Right forelimb (tissue), 1 donor: Measurements from ENCODE around the gene IFNLR1.

Experiments used
- DNase-seq: peaks from one replicate; pipeline ENCODE4 v3.0.0-alpha.2; 2018

The IFNLR1 gene

GRCh38 chr1:24205345-24206082 is 18.4 kb upstream of the IFNLR1 start:
- DNase-seq: no peak

GRCh38 chr1:24204116-24204515 is 17.0 kb upstream of the IFNLR1 start:
- no peak for DNase-seq

GRCh38 chr1:24203404-24203803 is 16.3 kb upstream of the IFNLR1 start:
- DNase-seq: no peak

DNA sequence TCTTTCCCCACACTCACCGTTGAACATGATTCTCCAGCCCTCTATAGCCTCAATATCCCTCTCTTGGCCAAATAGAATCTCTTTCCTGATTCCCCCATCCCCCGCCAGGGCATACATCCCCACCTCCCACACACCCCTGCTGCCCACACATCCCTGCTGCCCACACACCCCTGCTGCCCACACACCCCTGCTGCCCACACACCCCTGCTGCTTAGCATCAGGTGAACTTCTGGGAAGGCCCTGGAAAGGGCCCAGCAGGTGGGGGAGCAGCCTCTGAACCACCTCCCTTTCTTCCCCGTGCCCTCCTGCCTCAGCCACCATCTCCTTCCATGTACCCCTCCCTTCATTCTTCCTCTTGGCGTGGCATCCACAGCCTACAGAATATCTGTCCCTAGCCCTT is 15.9 kb upstream of the IFNLR1 start:
- DNase-seq: no peak

GRCh38 chr1:24202556-24202955 is 15.5 kb upstream of the IFNLR1 start:
- DNase-seq: no peak

DNA sequence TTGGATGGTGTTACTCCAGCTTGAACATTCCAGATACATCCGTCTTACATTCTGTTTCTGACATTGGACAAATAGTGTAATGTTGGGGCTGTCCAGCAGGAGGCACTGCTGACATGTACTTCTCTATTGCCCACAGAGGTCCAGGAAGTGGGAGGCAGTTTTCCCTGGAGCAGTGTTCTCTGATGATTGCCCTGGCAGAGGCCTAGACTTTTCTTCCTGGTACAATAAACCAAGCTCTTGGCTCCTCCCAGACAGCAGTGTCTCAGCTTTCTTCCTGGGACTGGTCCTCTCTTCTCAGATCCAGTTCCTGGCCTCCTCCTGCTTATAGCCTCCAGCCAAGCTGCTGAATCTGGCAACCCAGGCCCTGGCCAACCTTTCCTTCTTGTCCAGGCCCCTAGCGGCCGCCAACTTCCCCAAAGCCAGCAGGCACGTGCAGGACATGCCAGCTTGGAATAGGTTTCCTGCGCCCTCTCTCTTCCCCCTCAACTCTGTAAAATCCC is 14.9 kb upstream of the IFNLR1 start:
- DNase-seq: peak; percentile 83

GRCh38 chr1:24199291-24199900 is 12.3 kb upstream of the IFNLR1 start:
- DNase-seq: peak; percentile 78

- DNase-seq: no peak
Observed at GRCh38 chr1:24198766-24199165, 11.7 kb upstream of the IFNLR1 start.

GRCh38 chr1:24195874-24196273 is 8.8 kb upstream of the IFNLR1 start:
- no peak for DNase-seq

DNA sequence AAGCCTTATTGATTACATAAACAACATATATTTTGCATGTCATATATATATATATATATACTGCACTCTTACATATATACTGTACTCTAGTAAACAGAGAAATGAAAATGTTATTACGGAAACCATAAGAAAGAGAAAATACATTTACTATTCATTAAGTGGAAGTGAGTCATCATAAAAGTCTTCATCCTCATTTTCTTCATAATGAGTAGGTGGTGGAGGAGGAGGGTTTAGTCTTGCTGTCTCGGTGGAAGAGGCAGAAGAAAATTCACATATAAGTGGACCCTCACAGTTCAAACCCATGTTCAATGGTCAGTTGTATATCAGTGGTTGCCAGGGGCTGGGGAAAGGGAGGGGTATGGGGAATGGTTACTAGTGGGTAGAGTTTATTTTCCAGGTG is 8.0 kb upstream of the IFNLR1 start:
- DNase-seq: no peak

DNA sequence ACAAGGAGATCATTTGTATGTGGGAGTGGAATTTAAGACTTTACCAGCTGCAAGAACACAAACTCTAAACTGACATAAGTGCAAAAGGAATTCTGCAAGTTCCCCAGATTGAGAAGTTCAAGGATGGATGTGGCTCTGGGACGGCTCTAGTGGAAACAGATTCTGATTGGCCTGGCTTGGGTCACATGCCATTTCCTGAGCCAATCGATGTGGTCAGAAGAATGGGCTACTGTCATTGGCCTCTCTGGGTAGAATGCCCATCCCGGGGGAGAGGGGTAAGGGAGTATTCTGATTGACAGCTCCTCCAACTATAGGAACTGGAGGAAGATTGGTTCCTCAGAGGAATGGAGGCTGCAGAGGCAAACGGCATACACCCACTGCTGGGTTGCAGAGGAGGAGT is 6.0 kb upstream of the IFNLR1 start:
- no peak for DNase-seq

GRCh38 chr1:24191860-24192259 is 4.8 kb upstream of the IFNLR1 start:
- DNase-seq: no peak

DNA sequence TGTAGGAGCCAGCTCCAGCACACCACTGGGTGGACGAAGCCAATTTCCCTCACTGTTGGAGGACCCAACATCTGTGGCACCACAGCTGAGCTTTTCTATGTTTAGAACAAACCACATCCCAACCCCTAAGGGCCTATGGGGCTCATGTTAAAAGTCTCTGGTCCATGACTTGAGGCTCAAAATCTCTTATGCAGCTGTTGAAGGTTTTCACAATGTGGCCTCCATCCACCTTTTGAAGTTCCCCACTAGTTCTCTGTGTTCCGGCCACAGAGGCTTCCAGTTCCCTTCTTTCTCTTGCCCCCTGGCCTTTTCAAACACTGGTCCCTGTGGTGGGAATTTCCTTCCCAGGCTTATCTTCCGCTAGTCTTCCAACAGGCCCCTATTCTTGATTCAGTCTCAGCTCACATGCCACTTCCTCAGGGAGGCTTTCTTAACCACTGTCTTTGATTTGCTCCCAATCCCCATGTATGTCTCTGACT is 3.9 kb upstream of the IFNLR1 start:
- DNase-seq: no peak

GRCh38 chr1:24189528-24189927 is 2.4 kb upstream of the IFNLR1 start:
- no peak for DNase-seq

DNA sequence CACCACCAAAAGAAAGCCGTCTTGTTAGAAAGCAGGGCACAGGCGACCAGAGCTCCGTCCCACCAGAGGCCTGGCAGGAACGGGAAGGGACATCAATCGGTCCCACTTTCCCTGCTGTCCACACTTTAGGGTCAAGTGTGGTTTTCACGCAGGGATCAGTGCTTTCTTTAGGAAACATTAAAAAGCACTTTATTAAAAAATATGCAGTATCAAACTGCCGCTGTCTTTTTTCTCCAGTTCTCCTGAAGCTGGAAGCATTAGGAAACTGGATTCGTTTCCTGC is 437 bp downstream of the IFNLR1 start:
- no peak for DNase-seq

DNA sequence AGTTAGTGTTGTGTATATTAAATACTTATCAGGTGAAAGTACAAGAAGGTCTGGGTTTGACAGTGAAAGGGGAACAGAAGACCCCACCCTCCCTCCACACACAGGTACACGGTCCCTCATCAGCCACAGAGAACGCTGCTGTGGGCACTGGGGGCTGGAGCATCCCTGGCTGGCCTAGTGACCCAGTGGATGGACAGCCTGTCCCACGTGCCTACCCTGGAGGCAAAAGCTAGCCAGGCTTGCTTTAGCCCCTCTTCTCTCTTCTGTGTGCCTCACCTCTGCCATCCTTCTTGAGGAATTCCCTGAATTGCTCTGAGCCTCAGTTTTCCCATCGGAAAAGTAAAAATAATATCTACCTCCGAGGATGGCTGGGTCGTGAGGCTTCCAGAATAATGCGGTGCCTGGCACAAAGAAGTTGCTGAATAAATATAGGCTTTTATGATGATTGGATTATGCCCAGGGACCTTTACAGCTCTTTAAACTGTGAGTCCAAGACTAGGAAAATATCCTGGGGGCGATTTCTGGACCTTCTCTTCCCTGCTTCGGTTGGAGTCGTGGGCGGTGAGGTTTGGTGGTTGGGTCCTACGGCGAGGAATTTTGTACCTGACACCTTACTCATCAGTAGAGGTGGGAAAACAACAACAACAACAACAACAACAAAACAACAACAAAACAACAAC is 918 bp downstream of the IFNLR1 start:
- DNase-seq: no peak

DNA sequence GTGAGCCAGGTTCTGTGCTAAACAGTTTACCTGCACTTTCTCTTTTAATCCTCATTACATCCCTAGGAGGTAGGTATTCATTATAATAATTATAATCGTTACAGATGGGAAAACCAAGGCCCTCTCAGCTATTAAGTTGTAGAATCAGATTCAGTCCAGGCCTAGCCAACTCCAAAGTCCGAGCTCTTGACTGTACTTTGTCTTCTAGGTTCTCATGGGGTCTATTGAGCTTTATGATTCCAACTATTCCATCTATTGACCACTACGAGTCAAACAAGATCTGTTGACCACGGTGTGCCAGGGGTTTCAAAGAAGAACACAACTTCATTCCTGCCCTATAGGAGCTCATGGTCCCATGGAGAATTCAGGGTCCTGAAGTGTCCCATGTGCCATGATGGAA is 2.0 kb downstream of the IFNLR1 start:
- DNase-seq: no peak

- no peak for DNase-seq
Observed at GRCh38 chr1:24182061-24182460, 5.0 kb downstream of the IFNLR1 start.

DNA sequence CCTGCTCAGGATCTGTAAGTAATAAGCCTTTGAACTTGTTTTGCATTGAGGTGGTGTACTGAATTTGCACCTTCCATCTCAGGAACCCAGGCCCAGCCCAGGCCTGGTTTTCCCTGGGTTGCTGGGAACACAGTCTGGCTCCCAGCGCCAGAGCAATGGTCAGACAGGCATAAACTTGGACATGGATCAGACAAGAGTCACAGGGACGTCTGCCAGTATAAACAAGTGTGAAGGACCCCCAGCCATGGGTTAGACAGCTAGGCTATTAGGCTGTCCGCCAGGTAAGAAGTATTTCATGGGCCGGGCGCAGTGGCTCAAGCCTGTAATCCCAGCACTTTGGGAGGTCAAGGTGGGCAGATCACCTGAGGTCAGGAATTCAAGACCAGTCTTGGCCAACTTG is 5.5 kb downstream of the IFNLR1 start:
- DNase-seq: no peak

DNA sequence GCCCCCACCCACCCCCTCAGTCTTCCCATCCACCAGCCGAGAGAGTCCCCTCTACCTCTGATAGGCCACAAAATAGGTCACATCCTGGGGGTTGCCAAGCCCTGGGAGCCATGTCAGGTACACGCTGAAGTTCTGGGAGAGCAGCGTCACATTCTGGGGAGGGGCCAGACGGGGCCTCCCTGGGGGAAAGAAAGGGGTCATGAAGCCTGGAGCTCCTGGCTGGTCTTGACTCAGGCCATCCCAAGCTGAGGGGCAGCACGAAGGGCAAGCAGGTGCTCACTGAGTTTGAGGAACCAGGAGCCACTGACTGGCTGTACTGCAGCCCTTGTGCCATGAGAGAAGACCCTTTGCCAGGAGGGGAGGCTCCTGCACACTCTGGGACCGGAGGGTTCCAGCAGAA is 6.4 kb downstream of the IFNLR1 start:
- DNase-seq: no peak

- no peak for DNase-seq
Observed at GRCh38 chr1:24179251-24179840, 7.7 kb downstream of the IFNLR1 start.

DNA sequence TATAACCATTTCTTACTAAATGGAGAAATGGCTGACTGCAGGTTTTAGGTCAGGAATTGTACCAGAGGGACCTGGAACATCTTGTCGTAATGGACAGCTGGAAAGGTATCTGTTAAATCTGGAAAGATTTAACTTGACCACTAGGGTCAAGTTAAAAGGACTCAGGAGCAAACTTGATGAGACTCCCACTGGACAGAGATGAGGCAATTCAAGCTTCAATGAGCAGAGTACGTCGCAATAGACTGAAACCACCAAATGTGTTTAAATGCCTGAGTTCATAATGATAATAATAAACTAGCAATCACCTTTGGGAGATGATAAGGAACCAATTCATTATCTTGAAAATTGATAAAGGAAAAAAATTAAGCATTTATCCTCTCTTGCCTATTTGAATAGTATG is 8.7 kb downstream of the IFNLR1 start:
- no peak for DNase-seq

DNA sequence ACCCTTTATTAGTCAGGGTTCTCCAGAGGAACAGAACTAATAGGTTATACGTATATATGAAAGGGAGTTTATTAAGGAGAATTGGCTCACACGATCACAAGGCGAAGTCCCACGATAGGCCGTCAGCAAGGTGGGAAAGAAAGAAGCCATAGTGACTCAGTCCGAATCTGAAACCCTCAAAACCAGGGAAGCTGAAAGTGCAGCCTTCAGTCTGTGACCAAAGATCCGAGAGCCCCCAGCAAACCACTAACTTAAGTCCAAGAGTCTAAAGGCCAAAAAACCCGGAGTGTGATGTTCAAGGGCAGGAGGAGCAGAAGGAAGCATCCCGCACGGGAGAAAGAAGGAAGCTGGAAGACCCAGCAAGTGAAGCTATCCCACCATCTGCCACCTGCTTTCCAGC is 9.9 kb downstream of the IFNLR1 start:
- DNase-seq: no peak
